Measurements from ENCODE around the gene KIAA0232.

- TF ChIP-seq CTCF (IDR thresholded peaks at IDR 0.05; ENCODE audit: low read depth, low read length) (no peak), POLR2A (IDR thresholded peaks at IDR 0.05; ENCODE audit: extremely low read depth, insufficient read length) (no peak), MYC (IDR thresholded peaks at IDR 0.05; ENCODE audit: low read depth, low read length) (no peak), MAX (IDR thresholded peaks at IDR 0.05; ENCODE audit: low read depth, low read length) (no peak)
Measured at GRCh38 chr4:6845574-6845973, 63.0 kb downstream of the KIAA0232 start.

Data from NB4 (cell line).